Liver (tissue), 9 donors: ENCODE data around the gene RAMP3. TPM values are rescaled to one million over a fixed set of nuclear protein-coding genes. Genes with fewer than 3 reads are reported as not detected.

Experiments
- DNase-seq: peaks from one replicate; pipeline ENCODE4 v3.0.0-alpha.2; 2017; ENCODE audit warnings: low spot score
- H3K27ac ChIP-seq, 2 donors: one replicate each; pipeline ENCODE4 v1.7.0; 2013; ENCODE audit warnings: inconsistent platforms in 2 of 2, low read length in 2 of 2, control low read depth in 1 of 2, low read depth in 1 of 2, mild to moderate bottlenecking in 1 of 2
- H3K27me3 ChIP-seq, 4 donors: one replicate each; pipeline versions ENCODE4 v1.6.1 to v1.7.0; 2013; ENCODE audit warnings: low read length in 3 of 4, inconsistent platforms in 1 of 4, mild to moderate bottlenecking in 1 of 4, moderate library complexity in 1 of 4; ENCODE audit not compliant: control insufficient read depth in 4 of 4, insufficient read depth in 4 of 4
- H3K36me3 ChIP-seq, 4 donors: one replicate each; pipeline versions ENCODE4 v1.6.1 to v1.7.0; 2013; ENCODE audit warnings: low read length in 3 of 4, mild to moderate bottlenecking in 3 of 4, low read depth in 1 of 4, moderate library complexity in 1 of 4; ENCODE audit not compliant: control insufficient read depth in 4 of 4, insufficient read depth in 3 of 4
- H3K4me1 ChIP-seq, 4 donors: one replicate each; pipeline versions ENCODE4 v1.6.1 to v1.7.0; 2013; ENCODE audit warnings: low read length in 3 of 4, mild to moderate bottlenecking in 3 of 4, moderate library complexity in 1 of 4; ENCODE audit not compliant: control insufficient read depth in 4 of 4, insufficient read depth in 4 of 4
- H3K4me3 ChIP-seq, 3 donors: one replicate each; pipeline versions ENCODE4 v1.6.1 to v1.7.0; 2013; ENCODE audit warnings: low read length in 3 of 3, control low read depth in 1 of 3, low read depth in 1 of 3, mild to moderate bottlenecking in 1 of 3
- H3K9ac ChIP-seq, 2 donors: one replicate each; pipeline ENCODE4 v1.7.0; 2013; ENCODE audit warnings: low read length in 2 of 2, mild to moderate bottlenecking in 2 of 2, moderate library complexity in 2 of 2, control low read depth in 1 of 2, low read depth in 1 of 2
- H3K9me3 ChIP-seq, 4 donors: one replicate each; pipeline versions ENCODE4 v1.6.1 to v1.7.0; 2013; ENCODE audit warnings: low read length in 3 of 4; ENCODE audit not compliant: control insufficient read depth in 4 of 4
- ATF3 ChIP-seq: IDR thresholded peaks from 2 replicates; pipeline ENCODE4 v1.6.1; 2016; ENCODE audit warnings: antibody characterized with exemption
- EGR1 ChIP-seq, 2 donors: IDR thresholded peaks; 2 replicates each; pipeline ENCODE4 v1.6.1; 2016 to 2018; ENCODE audit warnings: antibody characterized with exemption in 2 of 2, low read depth in 2 of 2
- GABPA ChIP-seq, 2 donors: IDR thresholded peaks in 1 of 2; conservative IDR thresholded peaks in 1 of 2; 2 replicates each; pipeline ENCODE4 v1.6.1; 2016; ENCODE audit warnings: antibody characterized with exemption in 2 of 2, mild to moderate bottlenecking in 1 of 2, moderate library complexity in 1 of 2
- HNF4G ChIP-seq: IDR thresholded peaks from 2 replicates; pipeline ENCODE4 v1.6.1; 2016; ENCODE audit warnings: antibody characterized with exemption
- JUND ChIP-seq, 2 donors: IDR thresholded peaks; 2 replicates each; pipeline ENCODE4 v1.6.1; 2016; ENCODE audit warnings: antibody characterized with exemption in 2 of 2
- RAD21 ChIP-seq, 2 donors: IDR thresholded peaks; 2 replicates each; pipeline ENCODE4 v1.6.1; 2016; ENCODE audit warnings: antibody characterized with exemption in 2 of 2, mild to moderate bottlenecking in 2 of 2
- SP1 ChIP-seq: IDR thresholded peaks from 2 replicates; pipeline ENCODE4 v1.6.1; 2018; ENCODE audit warnings: antibody characterized with exemption, mild to moderate bottlenecking
- WGBS: extraction: QIAGEN DNeasy Blood & Tissue Kit; methylation state at CpG from one replicate; pipeline ENCODE4 v1.1.7; 2013; 5-methylcytosine and 5-hydroxymethylcytosine counted together
- polyA plus RNA-seq, 2 donors: library from polyadenylated mRNA; stranded (reverse) in 1 of 2; unstranded in 1 of 2; fragments of 200-250 nt in 1 of 2; fragments of >200 nt in 1 of 2; fragmentation: Nextera tagmentation in 1 of 2; extraction: Ambion mirVana in 1 of 2; gene quantifications; one replicate each; pipeline versions ENCODE4 v1.2.1 to v1.2.3, GENCODE V29; 2013 to 2015
- total RNA-seq, 2 donors: library from RNA; depleted of rRNA; stranded (reverse); fragments of >200 nt; gene quantifications; one replicate each; pipeline ENCODE4 v1.2.3, GENCODE V29; 2014
- TF ChIP-seq, protein P1 (sequence below): fragments of 150-350 bp; IDR thresholded peaks from 2 replicates; pipeline ENCODE4 v1.5.1; 2017; ENCODE audit warnings: improper control_type of control experiment, low read depth, low read length; ENCODE audit not compliant: missing input control
- TF ChIP-seq, protein P2 (sequence below): IDR thresholded peaks from 2 replicates; pipeline ENCODE4 v1.6.1; 2016; ENCODE audit warnings: antibody characterized with exemption, mild to moderate bottlenecking
- TF ChIP-seq, protein P3 (sequence below): IDR thresholded peaks from 2 replicates; pipeline ENCODE4 v1.6.1; 2016; ENCODE audit warnings: antibody characterized with exemption
- donor health status: healthy.
- donor health status: healthy.
- donor health status: healthy.
- donor health status: healthy.
- donor health status: healthy.

Gene RAMP3
- total and polyA plus RNA-seq, 4 donors: 2.3 to 30.0 (median 22.2) TPM

GRCh38 chr7:45177801-45178200, 20.2 kb downstream of the RAMP3 start:
- Histone ChIP-seq H3K4me1 (no peaks in the 10 kb centered on the region), H3K36me3 (no peaks in the 10 kb centered on the region), H3K9ac (no peak overlapping the region), H3K4me3 (no peak overlapping the region), H3K27ac (no peak overlapping the region), H3K9me3 (no peaks in the 10 kb centered on the region), H3K27me3 (no peaks in the 10 kb centered on the region)
- TF ChIP-seq EGR1 (IDR thresholded peaks at IDR 0.05; ENCODE audit: low read depth in 2 of 2): no peak
- TF ChIP-seq JUND (IDR thresholded peaks at IDR 0.05): no peak
- TF ChIP-seq SP1: no peak
- TF ChIP-seq HNF4G: no peak
- TF ChIP-seq, protein P1, sequence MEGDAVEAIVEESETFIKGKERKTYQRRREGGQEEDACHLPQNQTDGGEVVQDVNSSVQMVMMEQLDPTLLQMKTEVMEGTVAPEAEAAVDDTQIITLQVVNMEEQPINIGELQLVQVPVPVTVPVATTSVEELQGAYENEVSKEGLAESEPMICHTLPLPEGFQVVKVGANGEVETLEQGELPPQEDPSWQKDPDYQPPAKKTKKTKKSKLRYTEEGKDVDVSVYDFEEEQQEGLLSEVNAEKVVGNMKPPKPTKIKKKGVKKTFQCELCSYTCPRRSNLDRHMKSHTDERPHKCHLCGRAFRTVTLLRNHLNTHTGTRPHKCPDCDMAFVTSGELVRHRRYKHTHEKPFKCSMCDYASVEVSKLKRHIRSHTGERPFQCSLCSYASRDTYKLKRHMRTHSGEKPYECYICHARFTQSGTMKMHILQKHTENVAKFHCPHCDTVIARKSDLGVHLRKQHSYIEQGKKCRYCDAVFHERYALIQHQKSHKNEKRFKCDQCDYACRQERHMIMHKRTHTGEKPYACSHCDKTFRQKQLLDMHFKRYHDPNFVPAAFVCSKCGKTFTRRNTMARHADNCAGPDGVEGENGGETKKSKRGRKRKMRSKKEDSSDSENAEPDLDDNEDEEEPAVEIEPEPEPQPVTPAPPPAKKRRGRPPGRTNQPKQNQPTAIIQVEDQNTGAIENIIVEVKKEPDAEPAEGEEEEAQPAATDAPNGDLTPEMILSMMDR: no peak
- TF ChIP-seq, protein P2, sequence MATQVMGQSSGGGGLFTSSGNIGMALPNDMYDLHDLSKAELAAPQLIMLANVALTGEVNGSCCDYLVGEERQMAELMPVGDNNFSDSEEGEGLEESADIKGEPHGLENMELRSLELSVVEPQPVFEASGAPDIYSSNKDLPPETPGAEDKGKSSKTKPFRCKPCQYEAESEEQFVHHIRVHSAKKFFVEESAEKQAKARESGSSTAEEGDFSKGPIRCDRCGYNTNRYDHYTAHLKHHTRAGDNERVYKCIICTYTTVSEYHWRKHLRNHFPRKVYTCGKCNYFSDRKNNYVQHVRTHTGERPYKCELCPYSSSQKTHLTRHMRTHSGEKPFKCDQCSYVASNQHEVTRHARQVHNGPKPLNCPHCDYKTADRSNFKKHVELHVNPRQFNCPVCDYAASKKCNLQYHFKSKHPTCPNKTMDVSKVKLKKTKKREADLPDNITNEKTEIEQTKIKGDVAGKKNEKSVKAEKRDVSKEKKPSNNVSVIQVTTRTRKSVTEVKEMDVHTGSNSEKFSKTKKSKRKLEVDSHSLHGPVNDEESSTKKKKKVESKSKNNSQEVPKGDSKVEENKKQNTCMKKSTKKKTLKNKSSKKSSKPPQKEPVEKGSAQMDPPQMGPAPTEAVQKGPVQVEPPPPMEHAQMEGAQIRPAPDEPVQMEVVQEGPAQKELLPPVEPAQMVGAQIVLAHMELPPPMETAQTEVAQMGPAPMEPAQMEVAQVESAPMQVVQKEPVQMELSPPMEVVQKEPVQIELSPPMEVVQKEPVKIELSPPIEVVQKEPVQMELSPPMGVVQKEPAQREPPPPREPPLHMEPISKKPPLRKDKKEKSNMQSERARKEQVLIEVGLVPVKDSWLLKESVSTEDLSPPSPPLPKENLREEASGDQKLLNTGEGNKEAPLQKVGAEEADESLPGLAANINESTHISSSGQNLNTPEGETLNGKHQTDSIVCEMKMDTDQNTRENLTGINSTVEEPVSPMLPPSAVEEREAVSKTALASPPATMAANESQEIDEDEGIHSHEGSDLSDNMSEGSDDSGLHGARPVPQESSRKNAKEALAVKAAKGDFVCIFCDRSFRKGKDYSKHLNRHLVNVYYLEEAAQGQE: no peak
- no peak for TF ChIP-seq RAD21 (IDR thresholded peaks at IDR 0.05)
- TF ChIP-seq GABPA (IDR thresholded peaks at IDR 0.05 in 1 of 2, conservative IDR thresholded peaks at IDR 0.05 in 1 of 2): no peak
- TF ChIP-seq ATF3: no peak
- no peak for DNase-seq
- 82% methylated on average over 3 of the region's 3 CpGs for whole genome bisulfite sequencing

DNA sequence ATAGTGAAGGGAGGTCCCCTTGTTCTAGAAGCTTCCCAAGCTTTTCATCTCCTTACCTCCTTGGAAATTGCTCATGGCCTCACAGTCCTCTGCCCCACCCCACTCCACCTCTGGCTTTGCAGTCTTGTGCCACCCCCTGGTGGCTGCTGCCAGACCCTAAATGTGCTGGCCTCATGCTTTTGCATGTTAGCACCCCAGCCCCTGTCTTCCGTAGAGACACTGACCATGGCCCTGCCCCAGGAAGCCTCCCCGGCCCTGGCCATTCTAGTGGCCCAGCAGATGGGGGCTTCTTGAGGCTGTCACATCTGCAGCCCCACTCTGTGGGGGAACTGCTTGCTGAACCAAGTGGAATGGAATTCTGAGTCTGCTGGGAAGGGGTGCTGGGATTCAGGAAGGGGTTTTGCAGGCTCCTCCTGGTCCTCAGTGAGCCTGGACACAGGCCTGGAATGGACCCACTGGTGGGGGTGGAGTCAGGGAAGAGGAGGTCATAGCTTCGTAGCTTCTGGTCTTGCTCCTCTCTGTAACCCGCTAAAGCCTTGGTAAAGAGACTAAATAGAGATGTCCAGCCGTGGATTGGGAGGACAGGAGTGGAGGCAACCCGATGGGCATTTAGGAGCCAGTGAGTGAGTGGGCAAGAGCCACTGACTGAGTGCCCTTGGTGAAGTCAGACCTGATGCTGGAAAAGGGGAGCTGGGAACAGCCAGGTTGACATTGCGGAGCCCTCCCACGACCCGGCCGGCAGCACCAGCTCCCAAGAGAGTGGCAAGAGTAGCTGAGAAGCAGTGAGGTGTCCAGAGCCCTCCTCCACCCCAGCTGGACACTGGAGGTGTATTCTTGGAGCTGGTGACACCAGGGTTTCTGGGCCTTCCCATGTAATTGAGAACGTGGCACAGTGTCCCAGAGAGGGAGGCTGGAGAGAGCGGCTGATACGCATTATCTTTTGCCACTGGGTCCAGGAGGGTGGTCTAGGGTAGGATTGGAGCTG, 20.9 kb downstream of the RAMP3 start:
- Histone ChIP-seq H3K9ac (no peak overlapping the region), H3K27me3 (no peaks in the 10 kb centered on the region), H3K4me1 (no peaks in the 10 kb centered on the region), H3K36me3 (no peaks in the 10 kb centered on the region), H3K4me3 (no peak overlapping the region), H3K9me3 (no peaks in the 10 kb centered on the region), H3K27ac (no peak overlapping the region)
- WGBS: 70% methylated on average over 13 of the region's 13 CpGs
- TF ChIP-seq, protein P1: no peak
- TF ChIP-seq, protein P3, sequence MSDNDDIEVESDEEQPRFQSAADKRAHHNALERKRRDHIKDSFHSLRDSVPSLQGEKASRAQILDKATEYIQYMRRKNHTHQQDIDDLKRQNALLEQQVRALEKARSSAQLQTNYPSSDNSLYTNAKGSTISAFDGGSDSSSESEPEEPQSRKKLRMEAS: no peak
- TF ChIP-seq ATF3: no peak
- DNase-seq: no peak
